Fibroblast of lung (primary cell): ENCODE data around the gene ABHD4. TPM values are rescaled to one million over a fixed set of nuclear protein-coding genes. Genes with fewer than 3 reads are reported as not detected.

ENCODE experiments used
- DNase-seq, 2 donors: peaks; one replicate each; pipeline versions ENCODE4 v3.0.0 to v3.0.0-alpha.2; 2010; ENCODE audit warnings: low read depth in 2 of 2
- H2AFZ ChIP-seq: 2 replicates; pipeline ENCODE4 v1.5.1; 2012; ENCODE audit warnings: low read length, control low read depth, inconsistent platforms
- H3K27ac ChIP-seq: 2 replicates; pipeline ENCODE4 v1.5.1; 2011; ENCODE audit warnings: low read length, control low read depth; ENCODE audit not compliant: insufficient read depth
- H3K27me3 ChIP-seq: 2 replicates; pipeline ENCODE4 v1.5.1; 2011; ENCODE audit warnings: mild to moderate bottlenecking, low read length; ENCODE audit not compliant: control insufficient read depth, insufficient read depth
- H3K36me3 ChIP-seq: 2 replicates; pipeline ENCODE4 v1.5.1; 2011; ENCODE audit warnings: low read length; ENCODE audit not compliant: control insufficient read depth, insufficient read depth
- H3K4me1 ChIP-seq: 2 replicates; pipeline ENCODE4 v1.5.1; 2011; ENCODE audit warnings: low read length; ENCODE audit not compliant: control insufficient read depth, insufficient read depth; ENCODE audit errors: extremely low read depth
- H3K4me2 ChIP-seq: 2 replicates; pipeline ENCODE4 v1.5.1; 2011; ENCODE audit warnings: low read length, control low read depth; ENCODE audit not compliant: insufficient read depth; ENCODE audit errors: extremely low read depth
- H3K4me3 ChIP-seq, 4 experiments: fragments of 200-600 bp in 1 of 4; sonication (generic) in 1 of 4; replicated peaks in 1 of 4; 2 replicates each; pipeline ENCODE4 v1.5.1; 2011 to 2016; ENCODE audit warnings: low read length in 4 of 4, low read depth in 3 of 4, mild to moderate bottlenecking in 3 of 4, control low read depth in 2 of 4, inconsistent platforms in 1 of 4, mixed read lengths in 1 of 4; ENCODE audit not compliant: insufficient read depth in 1 of 4; ENCODE audit errors: control extremely low read depth in 1 of 4
- H3K79me2 ChIP-seq: 2 replicates; pipeline ENCODE4 v1.5.1; 2012; ENCODE audit warnings: mild to moderate bottlenecking, low read length, inconsistent platforms; ENCODE audit not compliant: control insufficient read depth, insufficient read depth
- H3K9ac ChIP-seq: 2 replicates; pipeline ENCODE4 v1.5.1; 2011; ENCODE audit warnings: mild to moderate bottlenecking, low read length, control low read depth; ENCODE audit not compliant: insufficient read depth
- H3K9me3 ChIP-seq: 2 replicates; pipeline ENCODE4 v1.5.1; 2012; ENCODE audit warnings: low read depth, low read length; ENCODE audit not compliant: control insufficient read depth, insufficient read depth
- H4K20me1 ChIP-seq: 2 replicates; pipeline ENCODE4 v1.5.1; 2011; ENCODE audit warnings: low read length; ENCODE audit not compliant: control insufficient read depth, insufficient read depth; ENCODE audit errors: extremely low read depth
- CTCF ChIP-seq, 2 donors: IDR thresholded peaks in 1 of 2; conservative IDR thresholded peaks in 1 of 2; 1 replicate in 1 of 2; 2 replicates in 1 of 2; pipeline ENCODE4 v1.5.1; 2011 to 2012; ENCODE audit warnings: low read length in 2 of 2, control low read depth in 1 of 2, inconsistent platforms in 1 of 2, low read depth in 1 of 2, mild to moderate bottlenecking in 1 of 2
- EZH2 ChIP-seq: IDR thresholded peaks from 2 replicates; pipeline ENCODE4 v1.5.1; 2012; ENCODE audit warnings: low read length, control low read depth, mild to moderate bottlenecking; ENCODE audit errors: missing control alignments
- polyA plus RNA-seq, 2 donors: library from polyadenylated mRNA; depleted of rRNA in 1 of 2; stranded (reverse) in 1 of 2; unstranded in 1 of 2; fragments of >200 nt; gene quantifications; 2 replicates each; pipeline ENCODE4 v1.2.1, GENCODE V29; 2011 to 2012; ENCODE audit warnings: missing spikeins in 1 of 2
- total RNA-seq: library from RNA; depleted of rRNA; stranded (reverse); fragments of >200 nt; gene quantifications from 2 replicates; pipeline ENCODE4 v1.2.1, GENCODE V29; 2014

Gene ABHD4
- total and polyA plus RNA-seq, 2 donors (not counting 1 experiment from before 2014, with no cell fraction given), result 40.0 to 61.2 TPM

GRCh38 chr14:22656226-22656625 is 58.1 kb downstream of the ABHD4 start:
- no peak overlapping the region for H3K4me2 ChIP-seq
- H4K20me1 ChIP-seq, result no peaks in the 10 kb centered on the region
- H3K79me2 ChIP-seq, result no peaks in the 10 kb centered on the region
- no peaks in the 10 kb centered on the region for H3K27me3 ChIP-seq
- no peaks in the 10 kb centered on the region for H3K4me1 ChIP-seq
- H3K27ac ChIP-seq, result no peak overlapping the region
- H3K4me3 ChIP-seq, result no peak overlapping the region
- no peaks in the 10 kb centered on the region for H3K9me3 ChIP-seq
- TF ChIP-seq CTCF (conservative IDR thresholded peaks at IDR 0.05 in 1 of 2, IDR thresholded peaks at IDR 0.05 in 1 of 2; ENCODE audit: low read depth in 1 of 2, low read length in 2 of 2) (no peak), EZH2 (no peak)
- no peak overlapping the region for H3K9ac ChIP-seq
- DNase-seq, result no peak
- H2AFZ ChIP-seq, result no peak overlapping the region
- no peaks in the 10 kb centered on the region for H3K36me3 ChIP-seq

GRCh38 chr14:22656945-22657731 is 59.0 kb downstream of the ABHD4 start:
- Histone ChIP-seq H3K79me2 (no peaks in the 10 kb centered on the region), H3K9ac (no peak overlapping the region), H3K9me3 (no peaks in the 10 kb centered on the region), H3K4me2 (no peak overlapping the region), H3K27me3 (no peaks in the 10 kb centered on the region), H3K36me3 (no peaks in the 10 kb centered on the region), H3K4me3 (no peak overlapping the region), H2AFZ (no peak overlapping the region), H3K4me1 (no peaks in the 10 kb centered on the region), H4K20me1 (no peaks in the 10 kb centered on the region), H3K27ac (no peak overlapping the region)
- TF ChIP-seq CTCF (conservative IDR thresholded peaks at IDR 0.05 in 1 of 2, IDR thresholded peaks at IDR 0.05 in 1 of 2; ENCODE audit: low read depth in 1 of 2, low read length in 2 of 2) (no peak), EZH2 (no peak)
- peak in 1 of 2 donors; percentile 59 for DNase-seq

- H3K79me2 ChIP-seq, result no peaks in the 10 kb centered on the region
- no peaks in the 10 kb centered on the region for H3K27me3 ChIP-seq
- H3K4me3 ChIP-seq, result no peak overlapping the region
- TF ChIP-seq CTCF (conservative IDR thresholded peaks at IDR 0.05 in 1 of 2, IDR thresholded peaks at IDR 0.05 in 1 of 2; ENCODE audit: low read depth in 1 of 2, low read length in 2 of 2), result peak; percentile 63 to 65
- TF ChIP-seq EZH2, result no peak
- H2AFZ ChIP-seq, result no peak overlapping the region
- no peaks in the 10 kb centered on the region for H3K36me3 ChIP-seq
- H3K4me1 ChIP-seq, result no peaks in the 10 kb centered on the region
- no peak overlapping the region for H3K27ac ChIP-seq
- H3K9me3 ChIP-seq, result no peaks in the 10 kb centered on the region
- no peak overlapping the region for H3K4me2 ChIP-seq
- H4K20me1 ChIP-seq, result no peaks in the 10 kb centered on the region
- no peak overlapping the region for H3K9ac ChIP-seq
- DNase-seq, result peak; percentile 62 to 78
Observed at GRCh38 chr14:22657861-22658260, 59.8 kb downstream of the ABHD4 start.
